Keratinocyte (primary cell): ENCODE results near the gene HERC2. TPM values are rescaled to one million over a fixed set of nuclear protein-coding genes. Genes with fewer than 3 reads are reported as not detected.
"Not testable (repeated sequence)": the region's sequence is repeated elsewhere in the genome, so short reads cannot be mapped to it uniquely, and the experiment has no call there.

ENCODE experiments used
- DNase-seq: peaks from one replicate; pipeline ENCODE4 v3.0.0-alpha.2; 2011; ENCODE audit warnings: low read depth, missing footprints, low spot score
- FAIRE-seq: peaks from 2 replicates; lab custom pipeline; 2011; peaks lifted over from hg19 to GRCh38; lab: Jason Lieb, UNC
- H2AFZ ChIP-seq: 2 replicates; pipeline ENCODE4 v1.6.0; 2012; ENCODE audit warnings: low read length, control low read depth, inconsistent platforms; ENCODE audit not compliant: control insufficient read depth
- H3K27ac ChIP-seq: 2 replicates; pipeline ENCODE4 v1.5.1; 2011; ENCODE audit warnings: low read length; ENCODE audit not compliant: control insufficient read depth, insufficient read depth
- H3K27me3 ChIP-seq: 3 replicates; pipeline ENCODE4 v1.6.0; 2011; ENCODE audit warnings: low read length; ENCODE audit not compliant: control insufficient read depth, insufficient read depth; ENCODE audit errors: extremely low read depth
- H3K36me3 ChIP-seq, 2 experiments: 2 replicates in 1 of 2; 3 replicates in 1 of 2; pipeline ENCODE4 v1.5.1; 2011; ENCODE audit warnings: low read length in 2 of 2, mild to moderate bottlenecking in 1 of 2; ENCODE audit not compliant: control insufficient read depth in 2 of 2, insufficient read depth in 2 of 2; ENCODE audit errors: extremely low read depth in 1 of 2
- H3K4me1 ChIP-seq: 3 replicates; pipeline ENCODE4 v1.5.1; 2011; ENCODE audit warnings: low read length; ENCODE audit not compliant: control insufficient read depth, insufficient read depth; ENCODE audit errors: extremely low read depth
- H3K4me2 ChIP-seq: 3 replicates; pipeline ENCODE4 v1.6.0; 2011; ENCODE audit warnings: low read depth, low read length; ENCODE audit not compliant: control insufficient read depth, insufficient read depth; ENCODE audit errors: extremely low read depth
- H3K4me3 ChIP-seq, 3 experiments: fragments of 200-600 bp in 1 of 3; sonication (generic) in 1 of 3; 2 replicates in 2 of 3; 3 replicates in 1 of 3; pipeline ENCODE4 v1.5.1; 2011 to 2016; ENCODE audit warnings: low read length in 3 of 3, mild to moderate bottlenecking in 3 of 3, control low read depth in 2 of 3, inconsistent platforms in 1 of 3, low read depth in 1 of 3, mixed read lengths in 1 of 3, mixed run types in 1 of 3, moderate library complexity in 1 of 3; ENCODE audit not compliant: control insufficient read depth in 2 of 3, insufficient read depth in 2 of 3; ENCODE audit errors: extremely low read depth in 1 of 3
- H3K79me2 ChIP-seq: 2 replicates; pipeline ENCODE4 v1.6.0; 2012; ENCODE audit warnings: low read length; ENCODE audit not compliant: control insufficient read depth, insufficient read depth
- H3K9ac ChIP-seq: 3 replicates; pipeline ENCODE4 v1.6.0; 2011; ENCODE audit warnings: low read length; ENCODE audit not compliant: control insufficient read depth, insufficient read depth; ENCODE audit errors: extremely low read depth
- H3K9me1 ChIP-seq: 3 replicates; pipeline ENCODE4 v1.6.0; 2011; ENCODE audit warnings: low read length; ENCODE audit not compliant: control insufficient read depth, insufficient read depth; ENCODE audit errors: extremely low read depth
- H3K9me3 ChIP-seq: 2 replicates; pipeline ENCODE4 v1.5.1; 2012; ENCODE audit warnings: low read depth, low read length; ENCODE audit not compliant: control insufficient read depth
- H4K20me1 ChIP-seq: 3 replicates; pipeline ENCODE4 v1.6.0; 2011; ENCODE audit warnings: low read length; ENCODE audit not compliant: control insufficient read depth, insufficient read depth; ENCODE audit errors: extremely low read depth
- dilution Hi-C: fragments of 300-500 bp; cut with MboI; formaldehyde crosslinking; loops from one replicate; pipeline ENCODE4 v1.7.0; 2020; ENCODE audit warnings: low sequenced_read_pairs; ENCODE audit not compliant: extremely low pct_ligation_motif_present
- polyA plus RNA-seq, 5 experiments: library from polyadenylated mRNA; depleted of rRNA in 3 of 5; stranded (reverse) in 3 of 5; stranded (forward) in 1 of 5; unstranded in 1 of 5; fragments of >200 nt; gene quantifications; 1 replicate in 1 of 5; 2 replicates in 3 of 5; 3 replicates in 1 of 5; pipeline versions ENCODE4 v1.2.1 to v1.2.3, GENCODE V29; 2011 to 2012; ENCODE audit warnings: missing spikeins in 2 of 5, low read depth in 1 of 5, low replicate concordance in 1 of 5

Gene HERC2
- polyA plus RNA-seq, 1 donor (not counting 4 experiments of a cell fraction or from before 2014, with no cell fraction given), result 12.4 TPM

GRCh38 chr15:28308718-28309117 is 13.3 kb downstream of the HERC2 start:
- H3K9me1 ChIP-seq, H3K27ac ChIP-seq, dilution Hi-C loops, FAIRE-seq, H2AFZ ChIP-seq, H3K4me3 ChIP-seq, DNase-seq, H3K79me2 ChIP-seq, H4K20me1 ChIP-seq, H3K36me3 ChIP-seq, H3K4me2 ChIP-seq, H3K4me1 ChIP-seq, H3K27me3 ChIP-seq, H3K9me3 ChIP-seq, H3K9ac ChIP-seq: not testable (repeated sequence)

- H4K20me1 ChIP-seq, H3K9me1 ChIP-seq, H3K4me3 ChIP-seq, H2AFZ ChIP-seq, H3K9me3 ChIP-seq, dilution Hi-C loops, H3K27ac ChIP-seq, DNase-seq, H3K36me3 ChIP-seq, FAIRE-seq, H3K4me1 ChIP-seq, H3K27me3 ChIP-seq, H3K79me2 ChIP-seq, H3K9ac ChIP-seq, H3K4me2 ChIP-seq: not testable (repeated sequence)
Observed at GRCh38 chr15:28305700-28306099, 16.3 kb downstream of the HERC2 start.

GRCh38 chr15:28297434-28297833 is 24.5 kb downstream of the HERC2 start:
- dilution Hi-C loops, H3K4me2 ChIP-seq, H3K9me3 ChIP-seq, H4K20me1 ChIP-seq, DNase-seq, H3K27me3 ChIP-seq, H3K9me1 ChIP-seq, H2AFZ ChIP-seq, H3K9ac ChIP-seq, H3K27ac ChIP-seq, H3K4me1 ChIP-seq, H3K79me2 ChIP-seq, FAIRE-seq, H3K4me3 ChIP-seq, H3K36me3 ChIP-seq: not testable (repeated sequence)

- DNase-seq, dilution Hi-C loops, H4K20me1 ChIP-seq, FAIRE-seq, H3K4me2 ChIP-seq, H3K4me3 ChIP-seq, H3K9me3 ChIP-seq, H3K79me2 ChIP-seq, H3K27me3 ChIP-seq, H3K9ac ChIP-seq, H3K9me1 ChIP-seq, H3K27ac ChIP-seq, H3K4me1 ChIP-seq, H3K36me3 ChIP-seq, H2AFZ ChIP-seq: not testable (repeated sequence)
Observed at GRCh38 chr15:28296814-28297213, 25.2 kb downstream of the HERC2 start.

GRCh38 chr15:28295009-28295563 is 26.9 kb downstream of the HERC2 start:
- H3K9me1 ChIP-seq, H2AFZ ChIP-seq, H3K27ac ChIP-seq, H4K20me1 ChIP-seq, H3K36me3 ChIP-seq, H3K4me1 ChIP-seq, DNase-seq, H3K4me3 ChIP-seq, H3K9me3 ChIP-seq, H3K27me3 ChIP-seq, H3K79me2 ChIP-seq, FAIRE-seq, H3K9ac ChIP-seq, H3K4me2 ChIP-seq, dilution Hi-C loops: not testable (repeated sequence)
